GM23338 (cell line): Measurements from ENCODE around the gene SLC12A7. TPM values are rescaled to one million over a fixed set of nuclear protein-coding genes. Genes with fewer than 3 reads are reported as not detected.

Experiments
- REST ChIP-seq: IDR thresholded peaks from one replicate; pipeline ENCODE4 v1.6.1; 2018; ENCODE audit warnings: antibody characterized with exemption; ENCODE audit not compliant: unreplicated experiment
- STAT1 ChIP-seq: IDR thresholded peaks from one replicate; pipeline ENCODE4 v1.6.1; 2016; ENCODE audit warnings: antibody characterized with exemption; ENCODE audit not compliant: unreplicated experiment
- ZNF462 ChIP-seq: fragments of 250-450 bp; sonication (Bioruptor Pico); IDR thresholded peaks from 2 replicates; pipeline ENCODE4 v1.5.0; 2020; ENCODE audit warnings: mild to moderate bottlenecking, moderate library complexity
- polyA plus RNA-seq: library from polyadenylated mRNA; unstranded; fragments of >200 nt; fragmentation: Nextera tagmentation; extraction: Ambion mirVana; gene quantifications from 2 replicates; pipeline ENCODE4 v1.2.1, GENCODE V29; 2016
- total RNA-seq: library from RNA; depleted of rRNA; stranded (reverse); fragments of >200 nt; shearing (Covaris generic); gene quantifications from 2 replicates; pipeline ENCODE4 v1.2.3, GENCODE V29; 2014

SLC12A7 gene
- total and polyA plus RNA-seq, 2 experiments from 2014 or later: 7.4 to 32.2 TPM

GRCh38 chr5:1056611-1057484, 55.0 kb downstream of the SLC12A7 start (continued):
- TF ChIP-seq ZNF462 (no peak), REST (no peak), STAT1 (no peak)
